ENCODE data around the gene SHROOM1. TPM values are rescaled to one million over a fixed set of nuclear protein-coding genes. Genes with fewer than 3 reads are reported as not detected.

SHROOM1 gene
- total and polyA plus RNA-seq, 2 of the 8 experiments (the other 6 are each of a cell fraction or from before 2014, with no cell fraction given), result 3.9 to 5.2 TPM

- TF ChIP-seq KDM5A (IDR thresholded peaks at IDR 0.05; ENCODE audit: low read length) (no peak), TAF1 (IDR thresholded peaks at IDR 0.05; ENCODE audit: low read depth, low read length) (no peak)
Observed at GRCh38 chr5:132854301-132854700, 23.9 kb upstream of the SHROOM1 start (continued).

Data from H1 (cell line).